ENCODE data around the gene MARCKSL1.

The MARCKSL1 gene

DNA sequence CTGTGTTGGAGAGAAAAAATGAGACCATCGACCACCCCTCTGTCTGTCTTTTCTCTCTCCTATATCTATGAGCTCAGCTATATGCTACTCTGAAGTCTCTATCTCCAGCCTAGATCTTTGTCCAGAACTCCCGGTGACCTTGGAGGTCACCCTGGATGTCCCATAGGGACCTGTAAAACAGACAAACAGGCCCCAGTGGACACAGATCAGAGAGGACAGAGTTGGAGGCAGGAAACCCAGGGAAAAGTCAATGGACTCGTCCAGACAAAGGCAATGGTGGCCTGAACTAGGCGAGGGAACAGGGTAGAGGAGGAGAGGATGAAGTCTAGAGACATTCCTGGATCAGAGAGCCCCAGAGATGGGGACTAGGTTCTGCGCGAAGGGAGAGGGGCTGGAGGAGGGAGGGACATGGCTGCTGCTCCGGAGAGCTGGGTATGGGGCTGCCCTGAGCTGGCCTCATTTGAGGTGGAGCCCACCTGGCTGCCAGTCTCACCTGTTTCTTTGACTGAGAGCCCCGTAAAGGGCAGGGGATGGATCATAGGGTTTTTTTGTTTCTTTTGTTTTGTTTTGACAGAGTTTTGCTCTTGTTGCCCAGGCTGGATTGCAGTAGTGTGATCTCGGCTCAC, 10.6 kb upstream of the MARCKSL1 start:
- no peaks in the 10 kb centered on the region for H3K79me2 ChIP-seq (ENCODE audit: control insufficient read depth, low read length)
- peaks cover 23% of the 10 kb centered on the region for H3K4me1 ChIP-seq (ENCODE audit: control insufficient read depth, low read length)
- no peak overlapping the region for H3K4me3 ChIP-seq (ENCODE audit: low read length)
- TF ChIP-seq, protein P1, sequence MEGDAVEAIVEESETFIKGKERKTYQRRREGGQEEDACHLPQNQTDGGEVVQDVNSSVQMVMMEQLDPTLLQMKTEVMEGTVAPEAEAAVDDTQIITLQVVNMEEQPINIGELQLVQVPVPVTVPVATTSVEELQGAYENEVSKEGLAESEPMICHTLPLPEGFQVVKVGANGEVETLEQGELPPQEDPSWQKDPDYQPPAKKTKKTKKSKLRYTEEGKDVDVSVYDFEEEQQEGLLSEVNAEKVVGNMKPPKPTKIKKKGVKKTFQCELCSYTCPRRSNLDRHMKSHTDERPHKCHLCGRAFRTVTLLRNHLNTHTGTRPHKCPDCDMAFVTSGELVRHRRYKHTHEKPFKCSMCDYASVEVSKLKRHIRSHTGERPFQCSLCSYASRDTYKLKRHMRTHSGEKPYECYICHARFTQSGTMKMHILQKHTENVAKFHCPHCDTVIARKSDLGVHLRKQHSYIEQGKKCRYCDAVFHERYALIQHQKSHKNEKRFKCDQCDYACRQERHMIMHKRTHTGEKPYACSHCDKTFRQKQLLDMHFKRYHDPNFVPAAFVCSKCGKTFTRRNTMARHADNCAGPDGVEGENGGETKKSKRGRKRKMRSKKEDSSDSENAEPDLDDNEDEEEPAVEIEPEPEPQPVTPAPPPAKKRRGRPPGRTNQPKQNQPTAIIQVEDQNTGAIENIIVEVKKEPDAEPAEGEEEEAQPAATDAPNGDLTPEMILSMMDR (IDR thresholded peaks at IDR 0.05; ENCODE audit: low read depth, low read length, poor library complexity, severe bottlenecking), result no peak
- TF ChIP-seq EZH2phosphoT487 (IDR thresholded peaks at IDR 0.05; ENCODE audit: borderline replicate concordance, low read length), result no peak
- peaks cover 3% of the 10 kb centered on the region; the same call in 1 of the 2 replicates for H3K9me3 ChIP-seq (ENCODE audit: control insufficient read depth, insufficient read depth, low read length)
- H3K27me3 ChIP-seq (ENCODE audit: control insufficient read depth, low read length), result 0 out of 2 replicates have a peak, but pooled peaks cover 4% of the 10 kb centered on the region
- no peak overlapping the region for H3K4me2 ChIP-seq (ENCODE audit: low read length)
- no peaks in the 10 kb centered on the region for H3F3A ChIP-seq (ENCODE audit: control insufficient read depth, insufficient read depth)
- no peaks in the 10 kb centered on the region for H3K36me3 ChIP-seq (ENCODE audit: control insufficient read depth, low read length)
- no peaks in the 10 kb centered on the region for H4K20me1 ChIP-seq (ENCODE audit: control insufficient read depth, insufficient read depth, low read depth, low read length)
- H3K27ac ChIP-seq (ENCODE audit: low read depth, low read length), result no peak overlapping the region
- no peaks in the 10 kb centered on the region for H3K9me2 ChIP-seq (replicated peaks; ENCODE audit: control insufficient read depth, low read length)

DNA sequence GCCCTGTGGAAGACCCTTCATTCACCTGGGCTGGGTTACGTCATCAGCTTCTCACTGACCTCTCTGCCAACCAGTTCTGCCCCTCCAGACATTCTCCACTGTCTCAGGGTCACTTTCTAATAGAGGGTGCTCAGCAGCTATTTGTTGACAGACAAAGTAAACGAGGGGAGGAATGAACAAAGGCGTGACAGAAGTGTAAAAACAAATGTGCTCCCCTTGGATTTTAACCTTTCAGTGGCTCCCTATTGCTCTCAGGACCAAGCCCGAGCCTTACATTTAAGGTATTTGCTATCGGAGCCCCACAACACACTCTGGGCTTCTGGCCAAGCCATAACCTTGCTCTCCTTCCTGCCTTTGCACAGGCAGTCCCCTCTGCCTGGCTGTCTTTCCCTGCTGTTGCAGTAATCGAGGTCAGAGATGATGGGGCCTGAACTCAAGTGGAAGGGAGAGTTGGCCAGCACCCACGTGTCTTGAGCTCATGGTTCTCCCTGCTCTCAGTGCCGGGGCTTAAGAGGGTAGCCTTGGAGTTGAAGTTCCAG, 9.3 kb upstream of the MARCKSL1 start:
- H3K27me3 ChIP-seq (ENCODE audit: control insufficient read depth, low read length), result 0 out of 2 replicates have a peak, but pooled peaks cover 4% of the 10 kb centered on the region
- no peaks in the 10 kb centered on the region for H3K9me2 ChIP-seq (replicated peaks; ENCODE audit: control insufficient read depth, low read length)
- no peaks in the 10 kb centered on the region for H3K79me2 ChIP-seq (ENCODE audit: control insufficient read depth, low read length)
- no peak overlapping the region for H3K4me3 ChIP-seq (ENCODE audit: low read length)
- no peak overlapping the region for H3K4me2 ChIP-seq (ENCODE audit: low read length)
- H3K4me1 ChIP-seq (ENCODE audit: control insufficient read depth, low read length), result peaks cover 14% of the 10 kb centered on the region
- H3F3A ChIP-seq (ENCODE audit: control insufficient read depth, insufficient read depth), result no peaks in the 10 kb centered on the region
- H4K20me1 ChIP-seq (ENCODE audit: control insufficient read depth, insufficient read depth, low read depth, low read length), result no peaks in the 10 kb centered on the region
- no peak overlapping the region for H3K27ac ChIP-seq (ENCODE audit: low read depth, low read length)
- no peaks in the 10 kb centered on the region for H3K36me3 ChIP-seq (ENCODE audit: control insufficient read depth, low read length)
- TF ChIP-seq, protein P1 (IDR thresholded peaks at IDR 0.05; ENCODE audit: low read depth, low read length, poor library complexity, severe bottlenecking), result no peak
- TF ChIP-seq EZH2phosphoT487 (IDR thresholded peaks at IDR 0.05; ENCODE audit: borderline replicate concordance, low read length), result no peak
- H3K9me3 ChIP-seq (ENCODE audit: control insufficient read depth, insufficient read depth, low read length), result no peaks in the 10 kb centered on the region

DNA sequence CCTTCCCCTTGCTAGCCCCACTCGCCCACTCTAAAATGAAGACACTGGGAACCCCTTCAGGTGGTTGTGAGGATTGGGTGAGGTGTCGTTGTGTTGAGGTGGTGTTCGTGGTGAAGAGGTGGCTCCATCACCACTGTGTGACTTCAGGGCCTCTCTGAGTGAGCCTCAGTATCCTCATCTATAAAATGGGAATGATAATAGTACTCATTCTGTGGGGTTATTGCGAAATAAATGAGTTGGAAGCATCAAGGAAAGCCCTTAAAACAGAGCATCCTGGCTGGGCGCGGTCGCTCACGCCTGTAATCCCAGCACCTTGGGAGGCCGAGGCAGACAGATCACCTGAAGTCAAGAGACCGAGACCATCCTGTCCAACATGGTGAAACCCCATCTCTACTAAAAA, 6.7 kb upstream of the MARCKSL1 start:
- Histone ChIP-seq H3K4me3 (ENCODE audit: low read length) (no peak overlapping the region), H3K27me3 (ENCODE audit: control insufficient read depth, low read length) (0 out of 2 replicates have a peak, but pooled peaks cover 4% of the 10 kb centered on the region)

More for the DNA sequence above, 6.7 kb upstream of the MARCKSL1 start:
- Histone ChIP-seq H3K4me1 (ENCODE audit: control insufficient read depth, low read length) (peaks cover 24% of the 10 kb centered on the region), H3K79me2 (ENCODE audit: control insufficient read depth, low read length) (no peaks in the 10 kb centered on the region), H3F3A (ENCODE audit: control insufficient read depth, insufficient read depth) (peaks cover 5% of the 10 kb centered on the region; the same call in 1 of the 2 replicates), H3K27ac (ENCODE audit: low read depth, low read length) (no peak overlapping the region), H3K9me3 (ENCODE audit: control insufficient read depth, insufficient read depth, low read length) (no peaks in the 10 kb centered on the region), H3K4me2 (ENCODE audit: low read length) (no peak overlapping the region), H4K20me1 (ENCODE audit: control insufficient read depth, insufficient read depth, low read depth, low read length) (no peaks in the 10 kb centered on the region), H3K9me2 (replicated peaks; ENCODE audit: control insufficient read depth, low read length) (no peaks in the 10 kb centered on the region), H3K36me3 (ENCODE audit: control insufficient read depth, low read length) (no peaks in the 10 kb centered on the region)
- TF ChIP-seq EZH2phosphoT487 (IDR thresholded peaks at IDR 0.05; ENCODE audit: borderline replicate concordance, low read length), result no peak
- TF ChIP-seq, protein P1 (IDR thresholded peaks at IDR 0.05; ENCODE audit: low read depth, low read length, poor library complexity, severe bottlenecking), result no peak

Measured in DOHH2 (cell line).